ENCODE measurements around the gene WDR44.

The WDR44 gene

GRCh38 chrX:118392716-118393115, 46.8 kb downstream of the WDR44 start:
- no peak for TF ChIP-seq CTCF (conservative IDR thresholded peaks at IDR 0.05; ENCODE audit: low read length)
- peak; percentile 49 for DNase-seq (ENCODE audit: low read depth)
- no peak overlapping the region for H3K4me3 ChIP-seq (ENCODE audit: low read length)

- H3K4me3 ChIP-seq (ENCODE audit: low read length): no peak overlapping the region
- no peak for TF ChIP-seq CTCF (conservative IDR thresholded peaks at IDR 0.05; ENCODE audit: low read length)
- no peak for DNase-seq (ENCODE audit: low read depth)
These were observed 50.2 kb downstream of the WDR44 start for GRCh38 chrX:118396113-118396512.

- DNase-seq (ENCODE audit: low read depth): no peak
These were observed 72.9 kb downstream of the WDR44 start for GRCh38 chrX:118418811-118419251.

GRCh38 chrX:118420462-118420861, 74.6 kb downstream of the WDR44 start:
- peak; percentile 5 for DNase-seq (ENCODE audit: low read depth)

More at GRCh38 chrX:118418811-118419251, 72.9 kb downstream of the WDR44 start:
- H3K4me3 ChIP-seq (ENCODE audit: low read length): no peak overlapping the region
- TF ChIP-seq CTCF (conservative IDR thresholded peaks at IDR 0.05; ENCODE audit: low read length): no peak

GRCh38 chrX:118423558-118423957, 77.7 kb downstream of the WDR44 start:
- no peak for DNase-seq (ENCODE audit: low read depth)
- TF ChIP-seq CTCF (conservative IDR thresholded peaks at IDR 0.05; ENCODE audit: low read length): no peak

More at GRCh38 chrX:118420462-118420861, 74.6 kb downstream of the WDR44 start:
- TF ChIP-seq CTCF (conservative IDR thresholded peaks at IDR 0.05; ENCODE audit: low read length): no peak
- no peak overlapping the region for H3K4me3 ChIP-seq (ENCODE audit: low read length)

GRCh38 chrX:118432799-118433198, 86.9 kb downstream of the WDR44 start:
- DNase-seq (ENCODE audit: low read depth): no peak
- no peak overlapping the region for H3K4me3 ChIP-seq (ENCODE audit: low read length)
- TF ChIP-seq CTCF (conservative IDR thresholded peaks at IDR 0.05; ENCODE audit: low read length): no peak

More at GRCh38 chrX:118423558-118423957, 77.7 kb downstream of the WDR44 start:
- H3K4me3 ChIP-seq (ENCODE audit: low read length): no peak overlapping the region

- no peak overlapping the region for H3K4me3 ChIP-seq (ENCODE audit: low read length)
These were observed 91.4 kb downstream of the WDR44 start for GRCh38 chrX:118437283-118437682.

More at GRCh38 chrX:118437283-118437682, 91.4 kb downstream of the WDR44 start:
- TF ChIP-seq CTCF (conservative IDR thresholded peaks at IDR 0.05; ENCODE audit: low read length): no peak
- peak; percentile 36 for DNase-seq (ENCODE audit: low read depth)

Measured in AG10803 (cell line).